GM19099 (cell line): ENCODE measurements around the gene MRPL4.

Experiments used
- POLR2A ChIP-seq: IDR thresholded peaks from 3 replicates; pipeline ENCODE4 v1.6.1; 2011; ENCODE audit warnings: low read depth; ENCODE audit not compliant: insufficient read length; ENCODE audit errors: extremely low read depth

The MRPL4 gene

DNA sequence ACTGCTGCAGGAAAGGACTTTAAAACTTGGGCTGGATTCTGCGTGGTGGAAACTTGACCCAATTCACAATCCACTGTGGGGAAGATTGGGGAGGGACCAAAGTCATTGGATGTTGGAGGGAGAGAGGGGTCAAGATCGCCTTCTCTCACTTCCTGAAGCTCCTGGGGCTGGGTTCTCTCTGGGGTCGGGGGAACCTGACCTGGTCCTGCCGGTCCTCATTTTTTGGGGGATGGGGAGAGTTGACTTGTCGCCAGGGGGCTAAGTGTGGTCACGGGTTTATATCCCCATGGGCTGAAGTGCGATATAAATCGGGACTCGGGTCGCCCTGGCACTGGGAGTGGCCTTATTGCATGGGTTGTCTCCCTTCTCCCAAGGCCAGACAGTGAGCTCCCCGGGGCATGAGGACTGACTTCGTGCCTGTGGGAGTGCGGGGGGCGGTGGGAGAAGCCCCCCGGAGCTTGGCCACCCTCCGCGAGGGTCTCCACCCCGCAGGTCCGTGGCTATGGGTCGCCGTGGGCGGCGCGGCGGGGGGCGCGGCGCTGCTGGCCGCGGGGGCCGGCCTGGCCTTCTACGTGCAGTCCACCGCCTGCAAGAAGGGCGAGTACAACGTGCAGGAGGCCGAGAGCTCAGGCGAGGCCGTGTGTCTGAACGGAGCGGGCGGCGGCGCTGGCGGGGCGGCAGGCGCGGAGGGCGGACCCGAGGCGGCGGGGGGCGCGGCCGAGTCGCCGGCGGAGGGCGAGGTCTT is 44.0 kb downstream of the MRPL4 start:
- TF ChIP-seq POLR2A: no peak

DNA sequence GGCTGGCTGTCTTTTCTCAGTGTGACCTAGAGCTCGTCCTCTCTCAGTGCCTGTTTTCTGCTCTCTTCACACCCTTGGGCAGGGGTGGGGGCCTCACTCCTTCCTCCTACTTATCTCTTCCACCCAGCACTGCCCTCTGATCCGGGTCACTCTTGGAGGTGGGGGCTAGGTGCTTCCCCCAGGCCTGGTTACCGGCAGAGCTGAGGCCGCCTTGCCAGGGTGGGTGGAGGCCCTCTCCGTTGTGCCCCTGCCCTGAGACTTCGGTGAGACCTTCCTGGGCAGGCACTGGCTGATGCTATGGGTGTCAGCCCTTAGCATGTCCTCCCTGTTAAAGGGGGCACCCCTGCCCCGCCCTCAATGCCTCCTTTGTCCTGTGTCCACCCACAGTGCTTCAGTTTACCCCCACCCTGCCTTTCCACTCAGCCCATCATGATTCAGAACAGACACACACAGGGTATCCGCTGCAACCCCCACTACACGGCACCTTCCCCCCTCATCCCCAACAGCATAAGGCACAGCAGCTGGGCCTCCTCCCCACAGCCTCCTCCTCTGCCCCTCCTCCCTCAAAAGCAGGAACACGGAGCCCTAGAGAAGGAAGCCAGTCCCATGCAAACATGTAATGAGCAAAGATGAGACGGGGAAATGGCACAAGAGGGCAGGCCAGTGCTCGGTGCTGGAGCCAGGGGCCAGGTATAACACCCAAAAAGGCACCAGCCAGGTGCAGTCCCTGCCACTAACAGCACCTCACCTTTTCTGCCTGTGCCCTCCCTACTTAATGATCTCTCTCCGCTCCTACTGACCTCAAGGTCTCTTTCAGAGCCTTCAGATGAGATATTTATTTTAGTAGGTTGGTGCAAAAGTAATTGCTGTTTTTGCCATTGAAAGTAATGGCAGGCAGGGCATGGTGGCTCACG is 47.8 kb downstream of the MRPL4 start:
- no peak for TF ChIP-seq POLR2A

DNA sequence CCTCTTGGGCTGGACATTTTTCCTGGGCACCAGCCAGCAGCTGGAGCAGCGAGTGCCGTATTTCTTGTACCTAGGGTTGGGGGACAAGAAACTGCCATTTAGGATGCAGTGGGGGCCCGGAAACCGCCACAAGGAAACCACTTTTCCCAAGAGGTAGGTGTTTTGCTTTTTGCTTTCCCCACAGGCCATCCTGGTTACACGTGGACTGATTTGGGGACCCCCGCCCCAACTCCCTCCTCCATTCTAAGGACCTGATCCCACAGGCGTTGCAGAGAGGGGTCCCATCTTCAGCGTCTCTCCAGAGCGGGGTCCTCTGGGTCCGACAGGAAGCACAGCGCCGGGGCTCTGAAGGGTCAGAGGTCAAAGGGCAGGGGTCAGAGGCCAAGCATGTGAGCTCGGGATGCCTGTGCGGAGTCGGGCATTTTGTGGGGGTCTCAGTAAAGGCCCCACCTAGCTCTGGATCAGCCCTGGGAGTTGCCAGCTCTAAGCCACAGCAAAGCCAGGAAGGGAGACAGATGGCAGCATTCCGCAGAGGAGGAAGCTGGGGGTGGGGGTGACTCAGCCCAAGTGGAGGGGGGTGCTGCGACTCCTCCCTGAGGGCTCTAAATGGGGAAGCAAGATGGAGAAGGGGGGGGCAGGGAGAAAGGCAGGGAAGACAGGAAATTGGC is 53.3 kb downstream of the MRPL4 start:
- TF ChIP-seq POLR2A: no peak

DNA sequence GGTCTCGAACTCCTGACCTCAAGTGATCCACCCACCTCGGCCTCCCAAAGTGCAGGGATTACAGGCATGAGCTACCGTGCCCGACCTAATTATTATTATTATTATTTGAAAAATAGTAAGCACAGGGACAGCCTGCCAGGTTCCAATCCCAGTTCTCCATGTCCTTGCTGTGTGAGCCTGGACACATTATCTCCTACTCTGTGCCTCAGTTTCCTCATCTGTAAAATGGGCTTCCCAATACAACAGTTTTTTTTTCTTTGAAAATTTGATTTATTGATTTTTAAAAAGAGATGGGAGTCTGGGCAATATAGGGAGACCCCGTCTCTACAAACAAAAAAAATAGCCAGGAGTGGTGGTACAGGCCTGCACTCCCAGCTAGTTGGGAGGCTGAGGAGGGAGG is 54.3 kb downstream of the MRPL4 start:
- TF ChIP-seq POLR2A: no peak

DNA sequence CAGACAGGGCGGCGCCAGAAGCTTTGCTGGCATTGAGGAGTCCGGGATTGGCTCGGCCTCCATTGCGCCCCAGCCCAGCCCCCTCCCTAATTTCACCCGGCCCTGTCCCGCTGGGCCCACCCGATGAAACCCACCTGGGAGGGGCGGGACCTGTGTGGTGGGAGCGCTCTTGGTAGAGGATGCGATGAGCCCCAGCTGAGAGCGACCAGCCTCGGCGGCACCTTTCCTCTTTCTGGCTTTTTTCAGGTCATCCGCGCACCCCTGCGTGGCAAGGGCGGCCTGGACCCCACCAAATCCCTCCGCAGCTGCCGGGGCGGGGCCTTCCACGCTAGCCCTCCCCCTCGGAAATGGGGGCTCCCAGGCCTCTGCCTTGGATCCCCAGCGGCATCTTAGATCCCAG is 57.4 kb downstream of the MRPL4 start, which contains the start of gene ZGLP1:
ZGLP1 (minus strand) TSS at position 393 of the 400 bp plus-strand sequence.
- TF ChIP-seq POLR2A: no peak
